HG03095 (cell line): ENCODE data around the gene MUCL3.
"Not testable (repeated sequence)": the region's sequence is repeated elsewhere in the genome, so short reads cannot be mapped to it uniquely, and the experiment has no call there.

Experiments
- ATAC-seq: cut with Tn5 transposase; IDR thresholded peaks from one replicate; pipeline ENCODE4 v1.9.1; 2021; ENCODE audit warnings: moderate library complexity; ENCODE audit not compliant: unreplicated experiment

Gene MUCL3

DNA sequence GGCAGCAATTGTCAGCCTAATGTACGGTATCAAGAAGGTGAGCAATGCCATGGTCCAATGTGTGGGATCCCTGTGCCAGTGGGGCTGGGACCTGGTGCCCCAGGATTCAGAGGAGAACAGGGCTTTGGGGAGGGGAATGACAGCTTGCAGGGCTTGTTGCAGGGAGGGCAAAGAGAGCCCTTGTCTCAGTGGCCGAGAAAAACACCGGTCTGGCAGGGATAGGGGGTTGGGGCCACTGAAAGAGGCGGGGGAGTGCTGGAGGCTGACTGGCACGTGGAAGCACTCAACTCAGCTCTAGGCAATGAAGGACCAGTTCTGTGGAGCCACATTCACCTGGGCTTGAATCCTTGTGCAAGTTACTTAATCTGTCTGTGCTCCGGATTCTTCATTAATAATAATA, 3.5 kb upstream of the MUCL3 start:
- ATAC-seq, result no peak

DNA sequence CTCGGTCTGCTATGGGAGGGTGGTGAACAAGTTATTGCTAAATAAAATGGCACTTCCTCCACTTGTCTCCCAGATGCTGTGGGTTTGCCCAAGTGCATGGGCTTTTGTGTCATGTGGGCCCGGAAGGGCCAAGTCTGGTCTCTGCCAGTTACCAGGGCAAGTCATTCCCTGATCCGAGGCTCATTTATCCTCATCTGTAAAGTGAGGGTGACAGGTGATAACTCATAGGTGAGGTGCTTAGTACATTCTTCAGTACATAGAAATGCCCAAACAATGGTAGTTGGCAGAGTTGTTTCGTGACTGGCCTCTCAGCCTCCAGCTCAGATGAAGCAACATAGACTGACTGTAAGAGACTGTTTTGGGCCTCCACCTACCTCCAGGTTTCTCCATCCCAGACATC, 2.0 kb upstream of the MUCL3 start:
- no peak for ATAC-seq

DNA sequence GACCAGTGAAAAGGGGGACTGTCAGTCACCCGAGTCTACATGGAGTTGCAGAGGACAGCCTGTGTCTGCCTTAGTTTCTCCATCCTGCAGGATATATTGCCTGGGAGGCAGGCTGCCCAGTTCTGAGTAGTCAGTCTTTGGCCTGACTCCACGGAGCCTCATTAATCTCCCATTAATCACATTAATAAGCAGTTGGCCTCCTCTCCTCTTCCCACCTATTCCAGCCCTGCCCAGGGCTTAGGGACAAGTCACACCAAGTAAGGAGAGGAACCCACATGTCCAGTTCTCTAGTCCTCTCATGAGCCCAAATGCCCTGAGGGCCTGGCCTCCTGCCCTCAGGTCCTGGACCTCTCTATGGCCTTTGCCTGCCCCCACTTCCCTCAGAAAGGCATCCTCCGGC, 1.3 kb upstream of the MUCL3 start:
- ATAC-seq, result no peak

DNA sequence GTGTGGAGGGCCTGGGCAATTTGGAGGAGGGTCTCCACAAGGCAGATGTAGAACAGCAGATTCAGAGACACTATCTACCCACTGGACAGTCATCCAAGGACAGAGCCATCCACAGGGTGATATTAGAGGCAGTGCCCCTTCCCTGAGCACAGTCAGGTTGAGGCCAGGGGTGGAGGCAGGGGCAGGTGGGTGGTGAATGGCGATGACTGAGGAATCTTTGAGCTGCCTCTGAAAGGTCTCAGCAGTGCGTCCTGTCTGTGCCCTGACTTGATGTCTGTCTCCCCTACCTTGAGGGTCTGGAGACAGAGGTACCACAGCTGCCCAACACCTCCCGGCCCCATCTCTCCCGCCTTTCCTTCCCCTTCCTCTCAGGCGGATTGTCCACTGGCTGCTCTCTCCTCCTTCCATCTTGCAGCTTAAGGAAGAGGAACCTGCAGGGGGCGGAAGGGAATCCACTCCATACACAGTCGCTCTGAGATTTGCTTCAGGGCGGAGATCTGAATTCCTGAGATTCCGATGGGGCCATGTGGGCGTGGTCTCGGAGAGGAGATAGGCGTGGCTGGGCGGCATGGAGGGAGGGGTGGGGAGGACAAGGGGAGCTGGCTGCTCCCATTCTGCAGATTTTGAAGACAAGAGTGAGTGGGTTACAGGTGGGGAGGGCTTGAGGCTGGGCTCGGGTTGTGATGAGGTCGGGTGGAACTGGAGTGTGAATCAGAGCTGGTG, 1.7 kb downstream of the MUCL3 start:
- ATAC-seq, result no peak

- no peak for ATAC-seq
Observed at GRCh38 chr6:30944051-30944450, 3.3 kb downstream of the MUCL3 start.

GRCh38 chr6:30945281-30945680, 4.5 kb downstream of the MUCL3 start:
- no peak for ATAC-seq

GRCh38 chr6:30947231-30947630, 6.5 kb downstream of the MUCL3 start:
- ATAC-seq, result no peak

GRCh38 chr6:30948811-30949210, 8.0 kb downstream of the MUCL3 start:
- ATAC-seq, result no peak

DNA sequence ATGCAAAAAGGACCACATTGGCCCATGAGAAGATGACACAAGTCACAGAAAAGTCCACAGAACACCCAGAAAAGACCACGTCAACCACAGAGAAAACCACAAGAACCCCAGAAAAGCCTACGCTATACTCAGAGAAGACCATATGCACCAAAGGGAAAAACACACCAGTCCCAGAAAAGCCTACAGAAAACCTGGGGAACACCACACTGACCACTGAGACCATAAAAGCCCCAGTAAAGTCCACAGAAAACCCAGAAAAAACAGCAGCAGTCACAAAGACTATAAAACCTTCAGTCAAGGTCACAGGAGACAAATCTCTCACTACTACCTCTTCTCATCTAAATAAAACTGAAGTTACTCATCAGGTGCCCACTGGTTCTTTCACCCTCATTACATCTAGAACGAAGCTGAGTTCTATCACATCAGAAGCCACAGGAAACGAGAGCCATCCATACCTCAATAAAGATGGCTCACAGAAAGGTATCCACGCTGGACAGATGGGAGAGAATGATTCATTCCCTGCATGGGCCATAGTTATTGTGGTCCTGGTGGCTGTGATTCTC, 11.2 kb downstream of the MUCL3 start:
- no peak for ATAC-seq

DNA sequence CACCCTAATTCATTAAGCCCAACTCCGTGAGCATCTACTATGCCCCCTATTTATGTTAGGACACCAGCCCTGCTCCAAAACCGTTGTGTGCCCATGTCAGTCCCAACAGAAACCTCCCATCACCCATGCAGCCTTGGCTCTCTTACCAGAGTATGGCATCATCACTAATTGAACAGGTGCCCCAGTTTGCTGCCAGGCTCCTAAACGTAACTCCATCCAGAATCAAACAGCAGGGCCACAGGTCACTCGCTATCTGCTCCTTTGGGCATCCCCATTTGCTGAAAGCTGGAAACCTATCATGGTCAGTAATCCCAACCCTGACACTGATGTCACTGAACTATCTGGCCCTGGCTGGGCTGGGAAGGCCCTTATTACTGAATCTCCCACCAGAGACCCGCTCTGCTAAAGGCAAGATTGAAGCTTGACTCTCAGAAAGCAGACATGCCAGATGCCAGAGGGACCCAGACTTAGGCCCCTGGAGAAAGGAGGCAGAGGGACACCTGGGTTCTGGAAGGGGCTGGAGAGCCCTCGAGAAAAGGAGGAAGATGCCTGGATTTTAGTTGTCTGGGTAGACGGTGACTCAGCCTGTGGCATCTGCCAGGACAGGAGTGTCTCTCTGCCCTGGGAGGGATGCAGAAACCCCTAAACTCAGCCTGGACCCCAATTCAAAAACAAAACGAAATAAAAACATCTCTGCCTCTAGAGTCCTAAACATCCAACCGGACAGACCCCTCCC, 14.0 kb downstream of the MUCL3 start:
- ATAC-seq, result no peak

DNA sequence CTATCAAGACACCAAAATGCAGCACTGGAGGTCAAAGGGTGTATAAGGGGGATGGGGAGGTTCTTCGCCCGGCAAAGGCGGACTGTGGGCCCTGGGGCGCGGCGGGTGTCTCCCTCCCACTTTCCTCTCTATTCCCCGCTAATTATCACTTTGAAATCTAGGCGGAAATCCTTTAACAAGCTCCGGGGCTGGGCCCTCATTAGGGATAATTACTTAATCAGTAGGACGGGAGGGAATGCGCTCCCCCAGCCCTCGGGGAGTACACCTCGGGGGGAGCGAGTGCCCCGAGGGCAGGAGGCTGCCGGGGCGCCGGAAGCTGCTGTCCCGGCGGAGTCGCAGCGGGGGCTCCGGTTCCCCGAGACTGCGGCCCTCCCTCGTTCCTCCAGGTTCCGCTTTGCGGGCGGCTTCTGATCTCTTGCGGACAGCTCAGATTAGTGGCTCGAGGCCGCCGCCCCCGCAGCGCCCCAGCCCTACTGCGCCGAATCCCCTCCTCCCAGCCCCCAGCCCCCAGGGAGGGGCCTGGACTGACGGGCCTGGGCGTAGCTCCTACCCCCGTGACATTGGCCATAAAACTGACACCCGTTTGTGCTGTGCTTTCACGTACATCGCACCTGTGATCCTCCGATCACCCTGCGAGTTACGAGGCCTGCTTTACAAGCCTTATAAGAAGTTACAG, 14.7 kb downstream of the MUCL3 start:
- peak; percentile 52 for ATAC-seq

- ATAC-seq, result no peak
Observed at GRCh38 chr6:30957716-30958115, 16.9 kb downstream of the MUCL3 start.

DNA sequence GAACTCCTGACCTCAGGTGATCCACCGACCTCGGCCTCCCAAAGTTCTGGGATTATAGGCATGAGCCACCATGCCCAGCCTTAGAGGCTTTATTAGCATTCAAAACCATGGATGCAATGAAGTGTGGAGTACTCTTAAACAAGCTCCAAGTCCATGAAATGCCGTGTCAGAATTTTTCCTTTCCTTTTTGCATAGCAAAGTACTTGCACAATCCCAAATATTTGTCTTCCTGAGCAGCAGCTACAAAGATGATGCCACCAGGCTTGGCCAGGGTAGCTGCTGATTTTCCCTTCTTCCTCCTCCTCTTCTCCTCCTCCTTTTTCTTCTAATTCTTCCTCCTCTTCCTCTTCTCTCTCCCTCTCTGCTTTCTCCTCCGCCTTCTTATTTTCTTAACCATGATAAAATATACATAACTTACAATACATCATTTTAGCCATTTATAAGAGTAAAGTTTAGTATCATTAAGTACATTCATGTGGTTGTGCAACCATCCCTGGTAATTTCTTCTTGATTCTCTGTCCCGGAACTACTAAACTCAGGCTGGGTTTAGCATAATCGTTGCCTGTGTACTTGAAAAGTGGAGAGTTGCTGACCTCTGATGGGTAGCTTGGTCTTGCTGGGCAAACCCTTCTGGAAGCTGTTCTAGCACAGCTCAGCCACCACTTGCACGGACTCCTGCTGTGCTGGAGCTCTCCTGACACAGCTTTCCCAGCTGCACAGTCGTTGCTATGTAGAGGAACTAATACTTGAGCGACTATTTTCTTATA, 20.3 kb downstream of the MUCL3 start:
- ATAC-seq, result no peak

GRCh38 chr6:30962716-30963115, 21.9 kb downstream of the MUCL3 start:
- no peak for ATAC-seq

DNA sequence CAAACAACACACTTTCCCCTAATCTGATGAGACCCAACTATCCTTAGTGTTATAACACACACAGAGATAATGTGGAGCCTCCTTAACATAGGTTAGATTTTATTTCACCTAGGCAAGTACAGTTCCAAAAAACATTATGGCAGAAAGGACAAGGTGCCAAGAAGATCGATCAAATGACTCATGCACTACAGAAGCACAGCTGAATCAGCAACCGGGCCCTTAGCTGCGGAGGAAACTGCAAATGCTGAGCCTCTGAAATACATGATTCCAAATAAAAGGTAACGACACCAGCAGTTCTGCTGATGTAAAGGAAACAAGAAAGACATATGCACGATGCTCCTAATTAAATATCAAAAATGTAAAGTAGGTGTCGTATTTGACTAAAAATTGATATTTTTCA, 22.9 kb downstream of the MUCL3 start:
- ATAC-seq, result no peak

- no peak for ATAC-seq
Observed at GRCh38 chr6:30964075-30964474, 23.3 kb downstream of the MUCL3 start.

DNA sequence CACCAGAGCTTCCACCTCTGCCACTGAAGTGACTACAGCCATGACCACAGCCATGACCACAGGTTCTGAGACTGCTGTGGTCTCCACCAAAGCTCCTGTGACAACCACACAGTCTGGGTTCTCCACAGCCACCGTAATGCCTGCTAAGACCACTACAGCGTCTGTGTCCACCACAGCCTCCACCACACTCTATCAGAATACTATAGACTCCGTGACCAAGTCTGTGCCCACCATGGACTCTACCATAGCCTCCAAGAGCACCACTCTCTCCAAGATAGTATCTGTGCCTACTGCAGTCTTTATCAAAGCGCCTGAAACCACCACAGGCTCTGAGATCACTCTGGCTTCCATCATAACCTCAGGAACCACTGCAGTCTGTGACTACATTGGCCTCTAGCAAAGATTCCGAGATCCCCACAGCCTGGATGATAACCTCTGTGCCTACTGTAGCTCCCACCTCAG, 24.4 kb downstream of the MUCL3 start:
- ATAC-seq, result no peak

- ATAC-seq, result no peak
Observed at GRCh38 chr6:30966154-30966553, 25.4 kb downstream of the MUCL3 start.

GRCh38 chr6:30969171-30969570, 28.4 kb downstream of the MUCL3 start:
- not testable (repeated sequence) for ATAC-seq

DNA sequence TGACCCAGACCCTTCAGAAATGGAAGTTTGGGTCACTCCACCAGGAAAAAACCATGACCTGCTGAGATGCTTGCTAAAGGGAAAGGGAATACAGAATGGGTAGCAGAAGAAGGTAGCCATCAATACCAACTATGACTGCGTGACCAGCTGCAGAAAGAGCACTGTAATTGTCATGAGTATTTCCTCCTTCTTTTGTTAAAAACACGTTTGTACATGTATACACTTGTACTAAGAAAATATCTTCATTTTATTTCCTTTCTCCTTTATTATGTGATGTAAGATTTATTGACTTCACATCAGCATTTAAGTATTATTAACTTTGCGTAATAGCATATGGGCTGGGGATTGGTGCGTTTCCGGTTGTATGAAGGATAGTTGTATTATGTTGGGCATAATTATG, 30.2 kb downstream of the MUCL3 start:
- no peak for ATAC-seq

GRCh38 chr6:30972816-30973215, 32.0 kb downstream of the MUCL3 start:
- no peak for ATAC-seq
